Liver (tissue), 9 donors: ENCODE measurements around the gene SMYD1. TPM values are rescaled to one million over a fixed set of nuclear protein-coding genes. Genes with fewer than 3 reads are reported as not detected.

Source experiments
- DNase-seq: peaks from one replicate; pipeline ENCODE4 v3.0.0-alpha.2; 2017; ENCODE audit warnings: low spot score
- H3K27ac ChIP-seq, 2 donors: one replicate each; pipeline ENCODE4 v1.7.0; 2013; ENCODE audit warnings: inconsistent platforms in 2 of 2, low read length in 2 of 2, control low read depth in 1 of 2, low read depth in 1 of 2, mild to moderate bottlenecking in 1 of 2
- H3K27me3 ChIP-seq, 4 donors: one replicate each; pipeline versions ENCODE4 v1.6.1 to v1.7.0; 2013; ENCODE audit warnings: low read length in 3 of 4, inconsistent platforms in 1 of 4, mild to moderate bottlenecking in 1 of 4, moderate library complexity in 1 of 4; ENCODE audit not compliant: control insufficient read depth in 4 of 4, insufficient read depth in 4 of 4
- H3K36me3 ChIP-seq, 4 donors: one replicate each; pipeline versions ENCODE4 v1.6.1 to v1.7.0; 2013; ENCODE audit warnings: low read length in 3 of 4, mild to moderate bottlenecking in 3 of 4, low read depth in 1 of 4, moderate library complexity in 1 of 4; ENCODE audit not compliant: control insufficient read depth in 4 of 4, insufficient read depth in 3 of 4
- H3K4me1 ChIP-seq, 4 donors: one replicate each; pipeline versions ENCODE4 v1.6.1 to v1.7.0; 2013; ENCODE audit warnings: low read length in 3 of 4, mild to moderate bottlenecking in 3 of 4, moderate library complexity in 1 of 4; ENCODE audit not compliant: control insufficient read depth in 4 of 4, insufficient read depth in 4 of 4
- H3K4me3 ChIP-seq, 3 donors: one replicate each; pipeline versions ENCODE4 v1.6.1 to v1.7.0; 2013; ENCODE audit warnings: low read length in 3 of 3, control low read depth in 1 of 3, low read depth in 1 of 3, mild to moderate bottlenecking in 1 of 3
- H3K9ac ChIP-seq, 2 donors: one replicate each; pipeline ENCODE4 v1.7.0; 2013; ENCODE audit warnings: low read length in 2 of 2, mild to moderate bottlenecking in 2 of 2, moderate library complexity in 2 of 2, control low read depth in 1 of 2, low read depth in 1 of 2
- H3K9me3 ChIP-seq, 4 donors: one replicate each; pipeline versions ENCODE4 v1.6.1 to v1.7.0; 2013; ENCODE audit warnings: low read length in 3 of 4; ENCODE audit not compliant: control insufficient read depth in 4 of 4
- ATF3 ChIP-seq: IDR thresholded peaks from 2 replicates; pipeline ENCODE4 v1.6.1; 2016; ENCODE audit warnings: antibody characterized with exemption
- EGR1 ChIP-seq, 2 donors: IDR thresholded peaks; 2 replicates each; pipeline ENCODE4 v1.6.1; 2016 to 2018; ENCODE audit warnings: antibody characterized with exemption in 2 of 2, low read depth in 2 of 2
- FOXA2 ChIP-seq: IDR thresholded peaks from 2 replicates; pipeline ENCODE4 v1.6.1; 2016; ENCODE audit warnings: antibody characterized with exemption
- GABPA ChIP-seq, 2 donors: IDR thresholded peaks in 1 of 2; conservative IDR thresholded peaks in 1 of 2; 2 replicates each; pipeline ENCODE4 v1.6.1; 2016; ENCODE audit warnings: antibody characterized with exemption in 2 of 2, mild to moderate bottlenecking in 1 of 2, moderate library complexity in 1 of 2
- HNF4A ChIP-seq, 2 donors: conservative IDR thresholded peaks; 2 replicates each; pipeline ENCODE4 v1.6.1; 2016; ENCODE audit warnings: antibody characterized with exemption in 2 of 2, mild to moderate bottlenecking in 2 of 2
- HNF4G ChIP-seq: IDR thresholded peaks from 2 replicates; pipeline ENCODE4 v1.6.1; 2016; ENCODE audit warnings: antibody characterized with exemption
- JUND ChIP-seq, 2 donors: IDR thresholded peaks; 2 replicates each; pipeline ENCODE4 v1.6.1; 2016; ENCODE audit warnings: antibody characterized with exemption in 2 of 2
- NR2F2 ChIP-seq: IDR thresholded peaks from 2 replicates; pipeline ENCODE4 v1.6.1; 2016; ENCODE audit warnings: antibody characterized with exemption
- RAD21 ChIP-seq, 2 donors: IDR thresholded peaks; 2 replicates each; pipeline ENCODE4 v1.6.1; 2016; ENCODE audit warnings: antibody characterized with exemption in 2 of 2, mild to moderate bottlenecking in 2 of 2
- REST ChIP-seq: IDR thresholded peaks from 2 replicates; pipeline ENCODE4 v1.6.1; 2016; ENCODE audit warnings: antibody characterized with exemption, mild to moderate bottlenecking
- RXRA ChIP-seq, 2 donors: IDR thresholded peaks; 2 replicates each; pipeline ENCODE4 v1.6.1; 2017 to 2018; ENCODE audit warnings: antibody characterized with exemption in 2 of 2, mild to moderate bottlenecking in 1 of 2
- SP1 ChIP-seq: IDR thresholded peaks from 2 replicates; pipeline ENCODE4 v1.6.1; 2018; ENCODE audit warnings: antibody characterized with exemption, mild to moderate bottlenecking
- TAF1 ChIP-seq: conservative IDR thresholded peaks from 2 replicates; pipeline ENCODE4 v1.6.1; 2016; ENCODE audit warnings: antibody characterized with exemption, mild to moderate bottlenecking
- YY1 ChIP-seq: IDR thresholded peaks from 2 replicates; pipeline ENCODE4 v1.6.1; 2016; ENCODE audit warnings: antibody characterized with exemption, mild to moderate bottlenecking
- WGBS: extraction: QIAGEN DNeasy Blood & Tissue Kit; methylation state at CpG from one replicate; pipeline ENCODE4 v1.1.7; 2013; 5-methylcytosine and 5-hydroxymethylcytosine counted together
- polyA plus RNA-seq, 2 donors: library from polyadenylated mRNA; stranded (reverse) in 1 of 2; unstranded in 1 of 2; fragments of 200-250 nt in 1 of 2; fragments of >200 nt in 1 of 2; fragmentation: Nextera tagmentation in 1 of 2; extraction: Ambion mirVana in 1 of 2; gene quantifications; one replicate each; pipeline versions ENCODE4 v1.2.1 to v1.2.3, GENCODE V29; 2013 to 2015
- total RNA-seq, 2 donors: library from RNA; depleted of rRNA; stranded (reverse); fragments of >200 nt; gene quantifications; one replicate each; pipeline ENCODE4 v1.2.3, GENCODE V29; 2014
- TF ChIP-seq, protein P1 (sequence below): fragments of 150-350 bp; IDR thresholded peaks from 2 replicates; pipeline ENCODE4 v1.5.1; 2017; ENCODE audit warnings: improper control_type of control experiment, low read depth, low read length; ENCODE audit not compliant: missing input control
- TF ChIP-seq, protein P2 (sequence below): IDR thresholded peaks from 2 replicates; pipeline ENCODE4 v1.6.1; 2016; ENCODE audit warnings: antibody characterized with exemption
- TF ChIP-seq, protein P3 (sequence below): IDR thresholded peaks from 2 replicates; pipeline ENCODE4 v1.6.1; 2016; ENCODE audit warnings: antibody characterized with exemption
- donor health status: healthy.
- donor health status: healthy.
- donor health status: healthy.
- donor health status: healthy.
- donor health status: healthy.

SMYD1 gene
- total and polyA plus RNA-seq, 4 donors, result not detected

GRCh38 chr2:88131201-88131998, 63.8 kb downstream of the SMYD1 start:
- Histone ChIP-seq H3K27me3 (no peaks in the 10 kb centered on the region), H3K4me1 (peaks cover 20 to 77% (median 61%) of the 10 kb centered on the region in 4 donors), H3K36me3 (no peaks in the 10 kb centered on the region), H3K27ac (peak overlapping the region; percentile 70 to 81), H3K4me3 (peak overlapping the region in 1 of 3 donors; percentile 21), H3K9me3 (no peaks in the 10 kb centered on the region), H3K9ac (no peak overlapping the region)
- TF ChIP-seq, protein P1, sequence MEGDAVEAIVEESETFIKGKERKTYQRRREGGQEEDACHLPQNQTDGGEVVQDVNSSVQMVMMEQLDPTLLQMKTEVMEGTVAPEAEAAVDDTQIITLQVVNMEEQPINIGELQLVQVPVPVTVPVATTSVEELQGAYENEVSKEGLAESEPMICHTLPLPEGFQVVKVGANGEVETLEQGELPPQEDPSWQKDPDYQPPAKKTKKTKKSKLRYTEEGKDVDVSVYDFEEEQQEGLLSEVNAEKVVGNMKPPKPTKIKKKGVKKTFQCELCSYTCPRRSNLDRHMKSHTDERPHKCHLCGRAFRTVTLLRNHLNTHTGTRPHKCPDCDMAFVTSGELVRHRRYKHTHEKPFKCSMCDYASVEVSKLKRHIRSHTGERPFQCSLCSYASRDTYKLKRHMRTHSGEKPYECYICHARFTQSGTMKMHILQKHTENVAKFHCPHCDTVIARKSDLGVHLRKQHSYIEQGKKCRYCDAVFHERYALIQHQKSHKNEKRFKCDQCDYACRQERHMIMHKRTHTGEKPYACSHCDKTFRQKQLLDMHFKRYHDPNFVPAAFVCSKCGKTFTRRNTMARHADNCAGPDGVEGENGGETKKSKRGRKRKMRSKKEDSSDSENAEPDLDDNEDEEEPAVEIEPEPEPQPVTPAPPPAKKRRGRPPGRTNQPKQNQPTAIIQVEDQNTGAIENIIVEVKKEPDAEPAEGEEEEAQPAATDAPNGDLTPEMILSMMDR, result peak; percentile 5
- TF ChIP-seq TAF1, result no peak
- no peak for TF ChIP-seq ATF3
- TF ChIP-seq RAD21 (IDR thresholded peaks at IDR 0.05), result no peak
- no peak for TF ChIP-seq GABPA (IDR thresholded peaks at IDR 0.05 in 1 of 2, conservative IDR thresholded peaks at IDR 0.05 in 1 of 2)
- TF ChIP-seq EGR1 (IDR thresholded peaks at IDR 0.05; ENCODE audit: low read depth in 2 of 2), result peak in 1 of 2 donors; percentile 44
- peak; percentile 28 for TF ChIP-seq NR2F2
- peak; percentile 48 for TF ChIP-seq HNF4G
- TF ChIP-seq, protein P2, sequence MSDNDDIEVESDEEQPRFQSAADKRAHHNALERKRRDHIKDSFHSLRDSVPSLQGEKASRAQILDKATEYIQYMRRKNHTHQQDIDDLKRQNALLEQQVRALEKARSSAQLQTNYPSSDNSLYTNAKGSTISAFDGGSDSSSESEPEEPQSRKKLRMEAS, result peak; percentile 40
- TF ChIP-seq JUND (IDR thresholded peaks at IDR 0.05), result peak in 1 of 2 donors; percentile 67
- peak; percentile 79 to 82 for TF ChIP-seq HNF4A (conservative IDR thresholded peaks at IDR 0.05)
- TF ChIP-seq, protein P3, sequence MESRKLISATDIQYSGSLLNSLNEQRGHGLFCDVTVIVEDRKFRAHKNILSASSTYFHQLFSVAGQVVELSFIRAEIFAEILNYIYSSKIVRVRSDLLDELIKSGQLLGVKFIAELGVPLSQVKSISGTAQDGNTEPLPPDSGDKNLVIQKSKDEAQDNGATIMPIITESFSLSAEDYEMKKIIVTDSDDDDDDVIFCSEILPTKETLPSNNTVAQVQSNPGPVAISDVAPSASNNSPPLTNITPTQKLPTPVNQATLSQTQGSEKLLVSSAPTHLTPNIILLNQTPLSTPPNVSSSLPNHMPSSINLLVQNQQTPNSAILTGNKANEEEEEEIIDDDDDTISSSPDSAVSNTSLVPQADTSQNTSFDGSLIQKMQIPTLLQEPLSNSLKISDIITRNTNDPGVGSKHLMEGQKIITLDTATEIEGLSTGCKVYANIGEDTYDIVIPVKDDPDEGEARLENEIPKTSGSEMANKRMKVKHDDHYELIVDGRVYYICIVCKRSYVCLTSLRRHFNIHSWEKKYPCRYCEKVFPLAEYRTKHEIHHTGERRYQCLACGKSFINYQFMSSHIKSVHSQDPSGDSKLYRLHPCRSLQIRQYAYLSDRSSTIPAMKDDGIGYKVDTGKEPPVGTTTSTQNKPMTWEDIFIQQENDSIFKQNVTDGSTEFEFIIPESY, result peak; percentile 32
- peak; percentile 8 for TF ChIP-seq REST
- peak; percentile 40 for TF ChIP-seq FOXA2
- peak; percentile 80 for TF ChIP-seq SP1
- TF ChIP-seq RXRA (IDR thresholded peaks at IDR 0.05), result peak; percentile 81 to 91
- TF ChIP-seq YY1, result peak; percentile 76
- WGBS, result 50% methylated on average over 9 of the region's 9 CpGs
- DNase-seq, result no peak
